ENCODE results near the gene CTNNA3. TPM values are rescaled to one million over a fixed set of nuclear protein-coding genes. Genes with fewer than 3 reads are reported as not detected.
"Not testable (repeated sequence)": the region's sequence is repeated elsewhere in the genome, so short reads cannot be mapped to it uniquely, and the experiment has no call there.

CTNNA3 gene
- total RNA-seq, 4 donors from 2014 or later, result 0.47 to 3.3 (median 0.80) TPM; not detected in 1

GRCh38 chr10:67537906-67538305 is 158.1 kb downstream of the CTNNA3 start:
- H3K4me1 ChIP-seq, result no peaks in the 10 kb centered on the region
- H3K9me3 ChIP-seq, result no peaks in the 10 kb centered on the region
- H3K27ac ChIP-seq, result no peak overlapping the region
- H3K4me3 ChIP-seq, result no peak overlapping the region
- TF ChIP-seq POLR2A (IDR thresholded peaks at IDR 0.05), result no peak
- TF ChIP-seq CTCF (IDR thresholded peaks at IDR 0.05), result no peak
- no peak for DNase-seq
- H3K36me3 ChIP-seq, result no peaks in the 10 kb centered on the region
- H3K27me3 ChIP-seq, result no peaks in the 10 kb centered on the region

GRCh38 chr10:67533376-67533775 is 162.6 kb downstream of the CTNNA3 start:
- no peak overlapping the region for H3K27ac ChIP-seq
- TF ChIP-seq CTCF (IDR thresholded peaks at IDR 0.05), result no peak
- no peak for TF ChIP-seq POLR2A (IDR thresholded peaks at IDR 0.05)
- H3K27me3 ChIP-seq, result no peaks in the 10 kb centered on the region
- DNase-seq, result no peak
- no peaks in the 10 kb centered on the region for H3K4me1 ChIP-seq
- H3K36me3 ChIP-seq, result no peaks in the 10 kb centered on the region
- no peaks in the 10 kb centered on the region for H3K9me3 ChIP-seq
- no peak overlapping the region for H3K4me3 ChIP-seq

- H3K4me1 ChIP-seq, DNase-seq, H3K4me3 ChIP-seq, H3K9me3 ChIP-seq, H3K36me3 ChIP-seq, H3K27me3 ChIP-seq, H3K27ac ChIP-seq: not testable (repeated sequence)
Measured at GRCh38 chr10:67530990-67531389, 165.0 kb downstream of the CTNNA3 start.

- H3K4me3 ChIP-seq, result no peak overlapping the region
- no peaks in the 10 kb centered on the region for H3K27me3 ChIP-seq
- no peak for TF ChIP-seq POLR2A (IDR thresholded peaks at IDR 0.05)
- no peak for TF ChIP-seq CTCF (IDR thresholded peaks at IDR 0.05)
- H3K9me3 ChIP-seq, result no peaks in the 10 kb centered on the region
- H3K36me3 ChIP-seq, result no peaks in the 10 kb centered on the region
- H3K4me1 ChIP-seq, result no peaks in the 10 kb centered on the region
- no peak overlapping the region for H3K27ac ChIP-seq
- DNase-seq, result no peak
Measured at GRCh38 chr10:67527351-67527750, 168.6 kb downstream of the CTNNA3 start.

GRCh38 chr10:67521546-67521945 is 174.4 kb downstream of the CTNNA3 start:
- TF ChIP-seq POLR2A (IDR thresholded peaks at IDR 0.05) (no peak), CTCF (IDR thresholded peaks at IDR 0.05) (no peak)
- Histone ChIP-seq H3K27me3 (no peaks in the 10 kb centered on the region), H3K4me3 (peak overlapping the region in 1 of 4 donors; percentile 1), H3K36me3 (no peaks in the 10 kb centered on the region), H3K9me3 (no peaks in the 10 kb centered on the region), H3K27ac (no peak overlapping the region), H3K4me1 (no peaks in the 10 kb centered on the region)
- DNase-seq, result no peak

- Histone ChIP-seq H3K4me1 (no peaks in the 10 kb centered on the region), H3K27me3 (no peaks in the 10 kb centered on the region), H3K27ac (no peak overlapping the region), H3K36me3 (no peaks in the 10 kb centered on the region), H3K4me3 (no peak overlapping the region), H3K9me3 (no peaks in the 10 kb centered on the region)
- TF ChIP-seq POLR2A (IDR thresholded peaks at IDR 0.05) (no peak), CTCF (IDR thresholded peaks at IDR 0.05) (peak in 5 of 6 experiments; percentile 12 to 88 (median 80))
- DNase-seq, result peak in 1 of 3 donors; percentile 67
Measured at GRCh38 chr10:67520924-67521520, 175.0 kb downstream of the CTNNA3 start.
